ENCODE results near the gene MYO15B. TPM values are rescaled to one million over a fixed set of nuclear protein-coding genes. Genes with fewer than 3 reads are reported as not detected.

MYO15B gene
- total and polyA plus RNA-seq, 10 donors, result 123 to 569 (median 347) TPM

GRCh38 chr17:75662511-75662910 is 74.9 kb downstream of the MYO15B start:
- H3K36me3 ChIP-seq, result peaks cover 0 to 69% (median 37%) of the 10 kb centered on the region in 6 donors

GRCh38 chr17:75664099-75664549 is 76.5 kb downstream of the MYO15B start:
- peaks cover 0 to 61% (median 39%) of the 10 kb centered on the region in 6 donors for H3K36me3 ChIP-seq
- peak overlapping the region in 6 of 8 donors; percentile 25 to 78 (median 68) for H3K27ac ChIP-seq
- no peaks in the 10 kb centered on the region for H3K9me3 ChIP-seq
- intact Hi-C loops (cut with DNase I; ENCODE audit: low total_unique reads), result no loop called here
- H3K4me3 ChIP-seq, result no peak overlapping the region
- H3K27me3 ChIP-seq (replicated peaks in 1 of 7), result no peaks in the 10 kb centered on the region
- H3K4me1 ChIP-seq, result peaks cover 28 to 57% (median 37%) of the 10 kb centered on the region in 6 donors
- peak in 1 of 3 donors; percentile 65 for TF ChIP-seq POLR2AphosphoS5 (IDR thresholded peaks at IDR 0.05)
- TF ChIP-seq POLR2A (IDR thresholded peaks at IDR 0.05), result no peak
- 59 to 82% (median 70%) methylated on average over 3 of the region's 3 CpGs for WGBS, 5 donors
- DNase-seq, result no peak

More at GRCh38 chr17:75662511-75662910, 74.9 kb downstream of the MYO15B start:
- intact Hi-C loops (cut with DNase I; ENCODE audit: low total_unique reads), result no loop called here
- no peak overlapping the region for H3K4me3 ChIP-seq
- 92 to 97% (median 94%) methylated on average over 2 to 9 of the region's 9 CpGs for WGBS, 5 donors
- H3K9me3 ChIP-seq, result no peaks in the 10 kb centered on the region
- DNase-seq, result peak; percentile 66
- TF ChIP-seq POLR2AphosphoS5 (IDR thresholded peaks at IDR 0.05) (no peak), CTCF (IDR thresholded peaks at IDR 0.05 in 8 of 11, conservative IDR thresholded peaks at IDR 0.05 in 3 of 11) (no peak), POLR2A (IDR thresholded peaks at IDR 0.05) (no peak)
- peaks cover 13 to 41% (median 22%) of the 10 kb centered on the region in 6 donors for H3K4me1 ChIP-seq
- no peak overlapping the region for H3K27ac ChIP-seq
- no peaks in the 10 kb centered on the region for H3K27me3 ChIP-seq (replicated peaks in 1 of 7)

GRCh38 chr17:75665981-75666380 is 78.4 kb downstream of the MYO15B start:
- Histone ChIP-seq H3K36me3 (peaks cover 0 to 61% (median 44%) of the 10 kb centered on the region in 6 donors), H3K4me1 (peaks cover 29 to 76% (median 52%) of the 10 kb centered on the region in 6 donors), H3K27ac (peak overlapping the region in 1 of 8 donors; percentile 95), H3K4me3 (peak overlapping the region in 4 of 8 donors; percentile 89 to 98 (median 94)), H3K27me3 (replicated peaks in 1 of 7) (no peaks in the 10 kb centered on the region), H3K9me3 (no peaks in the 10 kb centered on the region)
- peak; percentile 54 for DNase-seq
- intact Hi-C loops (cut with DNase I; ENCODE audit: low total_unique reads), result no loop called here
- WGBS, 5 donors, result 81 to 92% (median 83%) methylated on average over 10 of the region's 10 CpGs
- no peak for TF ChIP-seq CTCF (IDR thresholded peaks at IDR 0.05 in 8 of 11, conservative IDR thresholded peaks at IDR 0.05 in 3 of 11)
- TF ChIP-seq POLR2AphosphoS5 (IDR thresholded peaks at IDR 0.05), result no peak
- no peak for TF ChIP-seq POLR2A (IDR thresholded peaks at IDR 0.05)

GRCh38 chr17:75666959-75667790 is 79.6 kb downstream of the MYO15B start, which contains the start of the genes RECQL5 and SAP30BP:
TSS of gene RECQL5 (minus strand) at chr17:75667154. CDS start at chr17:75666557, 597 bp downstream.
TSS of gene SAP30BP (plus strand) at chr17:75667338. CDS start at chr17:75667373, 35 bp downstream.
- H3K27me3 ChIP-seq (replicated peaks in 1 of 7), result no peaks in the 10 kb centered on the region
- DNase-seq, result peak; percentile 98
- H3K36me3 ChIP-seq, result peaks cover 0 to 61% (median 44%) of the 10 kb centered on the region in 6 donors
- peaks cover 29 to 85% (median 55%) of the 10 kb centered on the region in 6 donors for H3K4me1 ChIP-seq
- intact Hi-C loops (cut with DNase I; ENCODE audit: low total_unique reads), result no loop called here
- peak within 1 kb of the TSS; percentile 69 to 95 (median 92) for H3K27ac ChIP-seq
- 0 to 1% (median 0%) methylated on average over 30 to 55 of the region's 55 CpGs for WGBS, 5 donors
- TF ChIP-seq POLR2AphosphoS5 (IDR thresholded peaks at IDR 0.05), result peak; percentile 92 to 96 (median 95)
- peak in 1 of 3 donors; percentile 30 for TF ChIP-seq POLR2A (IDR thresholded peaks at IDR 0.05)
- peak in 1 of 11 experiments; percentile 33 for TF ChIP-seq CTCF (IDR thresholded peaks at IDR 0.05 in 8 of 11, conservative IDR thresholded peaks at IDR 0.05 in 3 of 11)
- no peaks in the 10 kb centered on the region for H3K9me3 ChIP-seq
- H3K4me3 ChIP-seq, result peak within 1 kb of the TSS; percentile 68 to 98 (median 94)

Measured in spleen (tissue), 11 donors.